Renal cortical epithelial cell (primary cell): ENCODE measurements around the gene KRT38. TPM values are rescaled to one million over a fixed set of nuclear protein-coding genes. Genes with fewer than 3 reads are reported as not detected.

ENCODE experiments used
- DNase-seq: peaks from one replicate; pipeline ENCODE4 v3.0.0-alpha.2; 2011; ENCODE audit warnings: low read depth
- total RNA-seq: library from RNA; depleted of rRNA; stranded (reverse); fragments of >200 nt; gene quantifications from 2 replicates; pipeline ENCODE4 v1.2.3, GENCODE V29; 2014

Gene KRT38
- total RNA-seq, 1 donor from 2014 or later: not detected

DNA sequence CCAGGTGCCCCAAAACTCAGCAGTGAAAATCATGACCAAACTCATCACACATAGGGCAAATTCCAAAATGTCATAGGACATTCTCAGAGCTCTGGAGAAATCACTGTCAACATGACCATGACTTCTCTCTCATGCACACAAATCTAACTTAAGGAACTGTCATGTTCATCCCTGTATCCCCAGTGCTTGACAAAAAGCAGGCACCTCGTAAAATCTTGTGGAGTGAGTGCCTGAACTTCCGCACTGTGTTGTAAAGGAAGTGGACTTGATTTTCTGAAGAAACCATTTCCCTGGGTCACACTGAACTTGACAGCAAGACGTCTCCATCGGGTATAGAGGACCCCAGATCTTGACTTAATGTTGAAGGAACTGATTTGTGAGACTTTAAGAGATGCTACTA, 19.2 kb downstream of the KRT38 start:
- DNase-seq: no peak

DNA sequence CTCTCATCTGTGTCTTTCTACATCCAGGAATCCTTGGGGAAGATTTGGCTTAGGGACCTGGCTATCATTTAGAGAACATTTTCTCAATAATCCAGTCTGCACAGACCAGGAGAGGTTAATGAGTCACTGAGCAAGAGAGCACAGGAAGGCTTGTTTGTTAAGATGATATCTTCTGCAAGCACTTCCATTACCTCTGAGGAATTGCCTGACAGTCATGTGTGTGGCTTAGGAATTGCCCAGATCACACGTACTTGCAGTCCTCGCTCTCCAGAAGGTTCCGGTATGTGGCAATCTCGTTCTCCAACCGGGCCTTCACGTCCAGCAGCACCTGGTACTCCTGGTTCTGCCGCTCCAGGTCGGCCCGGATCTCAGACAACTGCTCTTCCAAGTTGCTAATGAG, 19.7 kb downstream of the KRT38 start:
- DNase-seq: peak; percentile 91

DNA sequence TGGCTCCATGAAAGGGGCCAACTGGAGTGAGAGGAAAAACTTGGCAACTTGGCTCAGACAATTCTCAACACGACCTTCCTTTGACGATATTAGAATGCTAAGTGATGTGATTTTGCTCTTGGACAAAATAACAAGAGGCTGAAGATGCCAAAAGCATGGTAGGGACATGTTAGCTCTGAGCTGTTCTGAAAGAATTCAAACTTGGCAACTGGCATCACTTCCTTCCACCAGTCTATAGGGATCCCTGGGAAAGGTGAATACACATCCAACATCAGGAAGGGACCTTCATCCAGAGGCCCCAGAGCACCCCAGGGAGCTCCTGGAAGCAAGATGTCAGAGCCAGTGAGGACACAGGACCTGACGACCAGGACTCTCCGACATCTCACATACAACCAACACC, 20.6 kb downstream of the KRT38 start:
- DNase-seq: no peak

DNA sequence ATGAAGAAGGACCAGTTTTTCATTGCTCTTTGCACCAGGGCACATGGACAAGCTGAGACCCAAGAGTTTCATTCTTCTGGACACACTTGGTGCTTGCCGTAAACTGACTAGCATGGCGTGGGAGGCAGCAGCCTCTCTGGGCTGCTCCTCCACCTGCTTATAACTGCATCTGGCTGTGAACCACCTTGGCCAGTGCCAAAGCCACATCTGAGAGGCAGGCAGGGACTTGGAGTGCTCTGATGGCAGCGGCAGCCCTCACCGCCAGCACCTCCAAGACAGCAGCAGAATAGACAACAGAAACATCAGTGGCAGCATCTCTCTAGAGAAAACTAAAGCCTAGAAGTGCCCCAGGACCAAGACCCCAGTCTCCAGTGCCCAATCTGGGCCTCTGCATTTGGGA, 21.1 kb downstream of the KRT38 start:
- no peak for DNase-seq

DNA sequence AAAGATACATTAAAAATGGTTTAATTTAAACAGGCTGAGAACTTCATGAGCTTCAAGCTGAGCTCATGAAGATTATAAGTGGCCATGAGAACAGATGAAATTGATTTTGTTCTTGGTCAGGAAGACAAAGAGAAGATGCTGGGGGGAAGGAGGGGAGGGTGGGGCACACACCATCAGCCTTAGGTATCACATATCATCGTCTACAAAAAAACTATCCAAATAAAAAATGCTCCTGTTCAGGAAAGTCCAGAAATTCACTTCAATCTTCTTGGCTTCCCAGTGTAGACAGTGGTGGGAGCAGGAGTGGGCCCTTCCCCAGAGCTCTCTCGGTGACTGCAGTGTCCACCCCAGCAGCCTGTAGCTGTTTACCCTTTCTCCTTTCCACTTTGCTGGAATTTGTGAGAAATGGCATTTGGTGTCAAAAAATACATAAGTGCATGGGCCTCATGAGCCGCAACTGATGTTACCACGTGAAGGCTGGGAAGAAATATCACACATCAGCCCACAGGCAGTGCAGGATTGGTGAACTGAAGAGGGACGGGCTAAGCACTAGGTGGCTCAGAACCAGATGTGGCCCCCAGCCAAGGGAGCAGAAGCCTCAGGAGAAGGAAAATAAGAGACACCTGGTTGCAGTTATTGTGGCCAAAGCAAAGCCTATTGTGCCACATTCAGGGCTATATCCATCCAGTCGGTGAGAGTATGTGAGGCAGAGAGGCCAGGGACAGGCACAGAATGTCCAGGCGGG, 22.5 kb downstream of the KRT38 start:
- no peak for DNase-seq

DNA sequence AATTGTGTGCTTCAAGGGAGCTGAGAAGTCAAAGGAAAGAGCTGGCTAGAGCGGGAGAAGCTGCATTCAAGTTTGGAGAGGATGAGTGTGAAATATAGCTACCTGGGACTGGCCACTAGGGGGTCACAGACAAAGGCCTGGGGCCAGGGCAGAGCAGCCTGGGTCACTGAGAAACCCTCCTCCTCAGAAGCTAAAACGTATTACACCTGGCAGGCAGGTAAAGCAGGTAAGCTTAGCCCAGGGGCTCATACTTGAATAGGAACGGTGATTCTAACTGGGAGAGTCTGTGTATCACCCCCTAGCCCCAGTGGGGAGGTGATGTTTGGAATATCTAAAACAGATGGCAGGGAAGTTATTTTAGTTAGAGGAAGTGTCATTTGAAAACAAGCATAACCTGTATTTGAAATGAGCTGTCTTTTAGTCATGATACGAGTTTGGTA, 23.2 kb downstream of the KRT38 start:
- DNase-seq: no peak

DNA sequence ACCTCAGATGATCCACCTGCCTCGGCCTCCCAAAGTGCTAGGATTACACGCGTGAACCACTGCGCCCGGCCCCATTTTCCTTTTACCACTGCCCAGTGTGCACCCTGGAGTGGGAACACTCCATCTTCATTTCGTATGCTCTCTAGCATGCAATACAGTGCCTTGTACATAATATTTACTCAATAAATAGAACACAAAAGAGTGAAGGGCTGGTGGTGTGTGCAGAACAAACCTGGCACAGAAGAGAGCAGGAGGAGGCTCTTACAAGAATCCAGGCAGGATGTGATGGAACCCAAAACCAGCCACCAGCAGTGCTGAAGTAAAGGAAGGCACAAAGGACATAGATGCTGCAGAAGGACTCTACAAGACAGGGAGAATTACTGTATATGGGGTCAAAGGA, 23.7 kb downstream of the KRT38 start:
- no peak for DNase-seq

DNA sequence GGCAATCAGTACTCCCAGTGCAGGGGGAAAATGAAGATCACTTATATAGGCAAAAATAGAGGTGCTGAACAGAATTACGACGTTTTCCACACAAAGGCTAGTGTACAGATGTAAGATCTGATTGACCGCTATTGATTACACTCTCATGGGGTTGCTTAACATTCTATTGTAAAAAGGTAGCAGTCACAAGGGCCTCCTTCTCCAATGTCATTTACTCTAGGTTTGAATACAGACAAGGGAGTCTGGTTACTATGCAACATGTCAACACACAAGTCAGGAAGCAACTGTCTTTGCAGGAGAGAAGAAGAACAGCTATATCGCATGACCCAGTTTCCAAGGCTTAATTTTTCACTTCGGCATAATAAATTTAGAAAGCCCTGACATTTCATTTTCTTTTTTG, 24.3 kb downstream of the KRT38 start:
- peak; percentile 69 for DNase-seq

DNA sequence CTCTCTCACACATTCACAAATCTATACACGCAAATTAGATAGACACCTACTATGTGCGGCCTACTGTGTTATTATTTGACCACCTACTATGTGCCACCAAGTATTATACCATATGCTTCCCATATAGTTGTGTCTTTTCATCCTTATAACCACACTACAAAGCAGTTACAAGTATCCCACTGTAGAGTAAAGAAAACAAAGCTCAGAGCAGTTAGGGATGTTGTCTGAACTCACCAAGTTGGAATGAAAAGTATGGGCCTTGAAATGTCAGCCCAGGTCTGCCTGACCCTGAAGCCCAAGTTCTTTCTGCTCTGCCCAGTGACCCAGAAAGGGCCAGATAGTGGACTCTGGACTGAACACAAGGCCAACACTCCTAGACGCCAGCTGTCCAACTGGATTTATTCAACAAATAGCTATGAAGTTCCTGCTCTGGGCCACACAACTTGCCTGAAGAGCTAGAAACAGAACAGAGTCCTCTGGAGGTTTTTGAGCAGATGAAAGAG, 24.9 kb downstream of the KRT38 start:
- peak; percentile 92 for DNase-seq

DNA sequence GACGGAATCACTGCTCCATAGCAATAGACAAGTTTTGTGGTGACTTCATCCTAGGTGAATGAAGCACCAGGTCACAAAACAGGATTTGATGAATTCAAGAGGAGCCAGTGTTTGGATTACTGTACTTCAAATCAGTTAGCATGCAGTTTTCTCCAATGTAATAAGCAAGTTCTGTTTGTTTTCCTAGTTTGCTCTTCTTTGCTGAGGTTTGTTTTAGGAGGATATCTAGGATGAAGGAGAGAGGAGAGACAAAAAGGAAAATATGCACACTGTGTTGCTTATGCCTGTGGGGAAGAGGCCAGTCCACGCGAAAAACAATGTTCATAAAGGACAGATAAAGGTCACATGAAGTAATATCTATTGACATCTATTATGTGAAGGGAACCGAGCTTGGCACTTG, 25.4 kb downstream of the KRT38 start:
- DNase-seq: no peak

DNA sequence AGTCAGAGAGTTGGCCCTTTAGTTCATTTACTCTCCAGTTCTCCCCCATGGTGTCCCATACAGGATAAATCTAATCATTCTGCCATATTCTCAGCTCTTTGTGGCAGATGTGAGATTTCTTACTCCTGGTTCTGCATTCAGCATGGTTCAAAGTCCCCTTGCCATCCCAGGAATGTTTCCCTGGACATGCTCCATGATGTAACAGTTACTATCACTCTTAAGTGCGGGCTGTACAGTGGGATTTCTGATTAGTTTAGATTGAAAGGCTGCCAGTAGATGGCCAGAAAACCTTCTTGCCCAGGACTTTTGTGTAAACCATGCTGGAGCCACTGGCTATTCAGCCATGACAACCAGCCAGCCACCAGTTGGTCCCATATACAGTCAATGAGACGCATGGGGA, 26.8 kb downstream of the KRT38 start:
- peak; percentile 69 for DNase-seq

DNA sequence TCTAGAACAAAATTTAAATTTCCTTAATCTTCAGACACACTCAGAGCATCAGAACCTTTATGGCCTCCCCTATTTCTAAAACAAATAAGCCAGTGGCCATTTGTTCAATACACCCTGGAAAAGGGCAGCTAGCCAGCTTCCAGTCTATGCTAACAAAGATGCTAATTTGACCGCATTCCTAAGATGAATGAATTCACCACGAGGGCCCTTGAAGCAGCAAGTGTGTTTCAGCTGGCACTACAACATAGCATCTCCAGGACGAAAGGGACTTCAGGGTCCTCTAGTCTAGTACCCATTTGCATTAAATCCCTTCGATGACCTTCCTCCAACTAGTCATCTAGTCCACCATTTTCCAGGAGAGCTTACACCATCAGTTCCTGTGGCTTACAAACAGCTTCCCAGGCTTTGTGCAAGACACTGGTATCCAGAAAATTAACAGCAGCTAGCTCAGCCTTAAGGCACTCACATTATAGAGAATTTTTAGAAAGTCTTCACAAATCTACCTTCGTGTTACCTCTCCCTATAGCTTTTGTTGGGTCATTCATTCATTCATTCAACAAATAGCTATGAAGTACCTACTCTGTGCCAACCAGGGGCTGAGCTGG, 27.3 kb downstream of the KRT38 start:
- peak; percentile 65 for DNase-seq

DNA sequence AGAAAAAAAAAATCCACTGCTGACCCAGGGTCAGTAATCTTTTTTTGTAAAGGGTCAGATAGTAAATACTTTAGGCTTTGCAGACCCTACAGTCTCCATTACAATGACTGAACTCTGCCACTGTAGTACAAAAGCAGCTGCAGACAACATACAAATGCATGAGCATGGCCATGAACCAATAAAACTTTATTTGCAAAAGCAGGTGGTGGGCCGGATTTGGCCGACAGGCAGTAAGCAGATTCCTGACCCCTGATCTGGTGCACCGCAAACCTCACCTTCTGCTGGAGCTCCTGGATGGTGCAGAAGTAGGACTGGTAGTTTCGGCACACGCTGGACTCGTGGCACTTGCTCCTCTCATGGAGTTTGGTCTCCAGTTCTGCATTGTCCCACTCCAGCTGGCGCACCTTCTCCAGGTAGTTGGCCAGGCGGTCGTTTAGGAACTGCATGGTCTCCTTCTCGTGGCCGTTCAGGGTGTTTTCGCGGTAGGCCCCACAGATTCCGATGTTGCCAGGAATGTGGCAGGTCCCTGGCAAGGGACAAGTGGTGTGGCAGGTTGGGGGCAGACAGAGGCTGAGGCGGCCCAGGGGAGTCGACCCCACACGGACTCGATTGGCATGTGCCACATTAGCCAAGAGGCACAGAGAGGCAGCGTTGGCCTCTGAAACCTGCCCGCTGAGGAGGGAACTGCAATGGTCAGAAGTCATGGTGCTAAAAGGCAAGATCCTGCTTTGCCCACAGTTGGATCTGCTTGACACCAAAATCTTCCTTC, 29.5 kb downstream of the KRT38 start:
- DNase-seq: no peak

DNA sequence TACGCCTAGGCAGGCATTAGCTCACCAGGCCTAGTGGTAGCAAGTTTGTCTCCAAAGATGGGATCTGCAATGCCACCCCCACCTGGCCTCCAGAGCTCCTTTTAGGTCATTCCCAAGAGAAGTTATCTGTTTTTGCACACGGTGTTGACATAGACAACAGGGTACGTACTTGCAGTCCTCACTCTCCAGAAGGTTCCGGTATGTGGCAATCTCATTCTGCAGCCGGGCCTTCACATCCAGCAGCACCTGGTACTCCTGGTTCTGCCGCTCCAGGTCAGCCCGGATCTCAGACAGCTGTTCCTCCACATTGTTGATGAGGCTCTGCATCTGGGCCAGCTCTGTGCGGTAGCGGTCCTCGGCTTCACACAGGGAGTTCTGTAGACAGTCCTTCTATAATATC, 33.6 kb downstream of the KRT38 start:
- DNase-seq: no peak

DNA sequence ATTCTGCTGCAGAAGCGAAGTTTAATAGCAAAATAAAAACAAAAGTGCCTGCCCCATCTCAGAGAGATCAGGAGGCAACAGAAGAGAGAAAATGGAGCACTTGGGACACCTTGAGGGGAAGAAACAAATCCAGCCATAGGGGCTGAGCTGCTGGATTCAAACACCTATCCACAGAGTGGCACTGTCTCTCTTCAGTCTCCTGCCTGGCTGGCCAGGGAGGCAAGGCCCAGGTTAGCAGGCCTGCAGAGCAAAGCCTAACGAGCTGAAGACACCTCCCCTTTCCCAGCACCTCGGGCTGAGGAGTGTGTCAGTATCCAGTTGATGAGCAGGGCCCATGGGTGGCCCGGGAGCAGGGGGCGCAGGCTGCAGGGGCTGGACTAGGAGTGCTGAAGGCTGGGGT, 34.6 kb downstream of the KRT38 start:
- peak; percentile 58 for DNase-seq

DNA sequence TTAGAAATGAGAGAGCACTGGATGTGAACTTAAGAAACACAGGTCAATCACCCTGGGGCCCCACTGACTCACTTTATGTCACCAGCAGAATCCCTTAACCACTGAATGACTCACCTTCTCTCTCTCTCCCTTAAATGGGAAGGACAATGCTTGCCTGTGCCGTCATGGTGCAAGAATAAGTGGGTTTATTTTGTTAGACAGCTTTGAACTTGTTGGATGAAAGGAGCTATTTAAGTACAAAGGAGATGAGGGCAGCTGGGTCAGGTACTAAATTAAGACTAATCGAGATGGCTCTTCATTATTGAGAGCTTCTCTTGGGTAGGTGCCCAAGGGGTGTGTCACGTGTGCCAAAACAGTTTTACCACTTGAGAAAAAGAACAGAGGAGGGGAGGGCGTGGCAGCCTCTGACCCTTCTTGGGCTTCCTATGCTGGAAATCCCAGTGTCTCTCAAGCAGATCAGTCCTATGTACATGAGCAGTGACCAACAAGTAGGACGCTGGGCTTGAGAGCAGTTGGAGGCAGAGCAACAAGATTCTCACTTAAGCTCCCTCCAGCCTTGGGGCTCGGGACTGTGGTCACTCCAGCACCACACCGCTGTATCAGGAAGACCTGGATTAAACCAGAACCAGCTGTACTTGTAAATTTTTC, 36.6 kb downstream of the KRT38 start:
- peak; percentile 100 for DNase-seq

DNA sequence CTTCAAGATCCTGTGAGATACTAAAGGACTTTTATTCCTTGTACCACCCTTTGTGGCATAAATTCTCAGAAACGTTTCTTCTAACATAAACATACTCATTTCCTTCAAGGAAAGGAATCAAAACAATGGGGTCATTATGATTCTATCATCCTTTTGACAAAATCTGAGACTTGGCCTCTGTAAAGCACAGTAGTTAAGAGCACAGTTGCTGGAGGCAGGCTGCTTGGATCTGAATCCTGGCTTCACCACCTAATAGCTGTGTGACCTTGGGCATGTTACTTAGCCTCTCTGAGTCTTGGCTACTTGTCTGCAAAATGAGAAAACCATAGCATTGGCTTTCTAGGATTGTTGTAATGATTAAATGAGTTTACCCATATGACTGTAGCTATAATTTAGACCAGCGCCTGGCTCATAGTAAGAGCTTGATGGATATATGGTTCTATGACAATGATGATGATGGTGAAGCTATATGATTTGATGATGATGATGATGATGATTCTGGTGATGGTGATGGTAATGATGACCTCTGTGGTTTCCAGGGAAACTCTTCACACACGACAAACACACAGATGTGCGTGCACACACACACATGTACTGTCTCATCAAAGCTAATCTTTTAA, 37.3 kb downstream of the KRT38 start:
- DNase-seq: no peak

DNA sequence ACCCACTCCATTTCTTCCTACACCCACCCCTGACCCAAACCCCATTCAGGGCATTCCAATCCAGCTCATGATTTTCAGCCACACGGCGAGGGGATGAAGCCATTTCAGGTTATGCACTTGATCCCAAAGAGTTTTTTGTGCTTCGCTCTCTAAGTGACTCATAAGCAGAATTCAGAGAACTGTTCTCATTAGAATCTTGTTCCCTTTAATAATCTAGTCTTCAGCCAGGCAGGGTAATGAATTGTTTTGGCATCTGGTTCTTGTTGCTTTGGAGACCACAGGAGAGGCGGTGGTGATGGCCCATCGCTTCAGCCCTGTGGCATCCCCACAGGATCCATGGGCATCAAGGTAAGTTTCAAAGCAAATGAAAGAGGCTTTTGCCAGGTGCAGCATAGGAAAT, 38.6 kb downstream of the KRT38 start:
- peak; percentile 63 for DNase-seq

DNA sequence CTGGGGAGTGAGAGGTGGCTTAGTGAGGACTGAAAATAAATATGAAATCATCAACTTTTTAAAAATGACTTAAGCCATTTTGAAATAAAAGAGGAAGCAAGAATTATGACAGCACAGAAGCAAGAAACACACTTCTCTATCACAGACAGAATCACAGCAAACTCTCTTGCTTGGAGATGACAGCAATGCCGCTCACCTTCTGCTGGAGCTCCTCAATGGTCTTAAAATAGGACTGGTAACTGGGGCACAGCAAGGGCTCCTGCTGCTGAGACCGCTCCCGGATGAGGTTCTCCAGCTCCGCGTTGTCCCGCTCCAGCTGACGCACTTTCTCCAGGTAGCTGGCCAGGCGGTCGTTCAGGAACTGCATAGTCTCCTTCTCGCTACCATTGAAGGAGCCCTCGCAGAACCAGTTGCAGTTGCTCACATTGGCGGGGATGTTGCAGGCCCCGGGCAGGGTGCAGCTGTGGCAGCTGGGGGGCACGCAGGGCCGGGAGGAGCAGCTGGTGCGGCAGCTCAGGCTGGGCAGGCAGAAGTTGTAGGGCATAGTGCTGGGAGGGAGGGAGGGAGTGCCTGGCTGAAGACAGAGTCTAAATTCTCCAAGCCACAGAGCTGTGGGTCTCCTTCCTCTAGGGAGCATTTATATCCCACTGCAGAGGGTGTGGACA, 43.7 kb downstream of the KRT38 start, which contains the start of gene KRT31:
Gene KRT31, minus strand, starts transcription at position 613 of the 665 bp plus-strand sequence. Its CDS starts 69 bp downstream, at position 544.
- no peak for DNase-seq

DNA sequence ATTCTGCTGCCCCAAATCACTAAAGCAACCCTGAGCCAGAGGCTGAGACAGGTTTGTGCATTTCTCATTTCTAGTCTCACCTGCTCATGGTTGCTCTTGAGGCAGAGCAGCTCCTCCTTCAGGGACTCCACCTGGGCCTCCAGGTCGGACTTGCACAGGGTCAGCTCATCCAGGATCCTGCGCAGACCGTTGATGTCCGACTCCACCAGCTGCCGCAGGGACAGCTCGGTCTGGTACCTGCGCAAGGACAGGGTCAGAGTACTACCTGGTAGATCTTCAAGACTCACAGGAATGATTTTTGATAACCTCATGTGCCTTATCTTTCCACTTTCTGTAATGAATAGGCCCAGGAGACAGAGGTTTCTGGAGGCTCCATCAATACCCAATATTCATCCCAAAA, 44.4 kb downstream of the KRT38 start:
- DNase-seq: no peak

DNA sequence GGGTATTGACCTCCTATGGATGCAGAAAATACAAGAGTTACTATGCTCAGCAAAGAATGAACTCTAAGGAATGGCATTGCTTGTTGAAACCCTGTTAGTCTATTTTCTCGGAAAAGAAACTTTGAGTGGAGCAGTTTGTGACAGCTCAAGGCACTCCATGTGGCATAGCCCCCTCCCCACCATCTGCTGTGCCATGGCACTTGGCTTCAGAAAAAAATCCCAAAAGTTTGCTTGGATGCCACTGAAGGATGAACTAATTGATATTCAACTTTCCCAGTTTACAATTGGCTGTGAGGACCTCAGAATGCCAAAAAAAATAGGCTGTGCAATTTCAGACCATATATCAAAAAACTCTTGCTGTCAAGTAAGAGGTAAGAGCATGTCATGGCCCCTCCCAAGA, 45.2 kb downstream of the KRT38 start:
- no peak for DNase-seq
